Ovary (tissue), 9 donors: ENCODE measurements around the gene TBL1X. TPM values are rescaled to one million over a fixed set of nuclear protein-coding genes. Genes with fewer than 3 reads are reported as not detected.

Experiments used
- DNase-seq, 5 donors: peaks; one replicate each; pipeline ENCODE4 v3.0.0-alpha.2; 2019 to 2020
- H3K27ac ChIP-seq, 2 donors: fragments of 200-600 bp; one replicate each; pipeline versions ENCODE4 v1.5.1 to v1.8.0; 2019 to 2022
- H3K27me3 ChIP-seq: fragments of 200-600 bp; one replicate; pipeline ENCODE4 v1.8.0; 2022
- H3K36me3 ChIP-seq: fragments of 200-600 bp; sonication (generic); one replicate; pipeline ENCODE4 v1.5.1; 2019
- H3K4me1 ChIP-seq: one replicate; pipeline ENCODE4 v1.8.1; 2013; ENCODE audit warnings: mild to moderate bottlenecking, moderate library complexity; ENCODE audit not compliant: insufficient read depth
- H3K4me3 ChIP-seq: fragments of 200-600 bp; sonication (generic); one replicate; pipeline ENCODE4 v1.5.1; 2017
- H3K9me3 ChIP-seq, 2 donors: fragments of 200-600 bp in 1 of 2; sonication (generic) in 1 of 2; one replicate each; pipeline versions ENCODE4 v1.5.1 to v1.8.1; 2013 to 2019; ENCODE audit warnings: mild to moderate bottlenecking in 1 of 2, moderate library complexity in 1 of 2
- CTCF ChIP-seq, 3 donors: fragments of 450-650 bp in 2 of 3; fragments of 200-600 bp in 1 of 3; IDR thresholded peaks; one replicate each; pipeline versions ENCODE4 v1.5.1 to v1.8.0; 2016 to 2022; ENCODE audit warnings: antibody characterized with exemption in 3 of 3, mild to moderate bottlenecking in 1 of 3
- EP300 ChIP-seq: sonication (generic); formaldehyde crosslinking; IDR thresholded peaks from one replicate; pipeline ENCODE4 v1.6.1; 2017; ENCODE audit warnings: antibody characterized with exemption
- POLR2A ChIP-seq: fragments of 450-650 bp; IDR thresholded peaks from one replicate; pipeline ENCODE4 v1.6.1; 2017; ENCODE audit warnings: antibody characterized with exemption, mild to moderate bottlenecking, moderate library complexity
- WGBS, 3 donors: extraction: QIAGEN DNeasy Blood & Tissue Kit in 1 of 3; methylation state at CpG; one replicate each; pipeline versions ENCODE4 v1.1.5 to v1.1.7; 2013 to 2017; 5-methylcytosine and 5-hydroxymethylcytosine counted together
- intact Hi-C, 4 donors: fragments of 100-400 bp; cut with DNase I; formaldehyde crosslinking; loops; one replicate each; pipeline versions ENCODE4 v1.11.0 to v1.15.1; 2022 to 2023
- polyA plus RNA-seq, 2 donors: library from polyadenylated mRNA; stranded (reverse); fragments of 200-250 nt in 1 of 2; fragments of 350-450 nt in 1 of 2; fragmentation: Illumina TruSeq in 1 of 2; extraction: RNeasy Lipid Tissue Mini Kit (QIAGEN cat#74804) in 1 of 2; gene quantifications; one replicate each; pipeline ENCODE4 v1.2.3, GENCODE V29; 2013 to 2014
- total RNA-seq, 7 donors: library from RNA; depleted of rRNA in 2 of 7; stranded (reverse); fragments of >200 nt in 2 of 7; fragmentation: NEBNext Ultra II Directional in 3 of 7; extraction: Animal tissue kit (Norgen Biotek cat#: 25700) in 3 of 7; gene quantifications; one replicate each; pipeline versions ENCODE4 v1.1.0 to v1.2.4, GENCODE V29; 2016 to 2023
- donor health status: DM: no; HTN: no; CAD: no; lungs with moderate emphysema.
- donor health status: DM: no; HTN: no; CAD: no.
- donor health status: Bipolar disorder and iron deficiency.
- donor health status: DM: yes; HTN: yes; CAD: no.
- donor health status: DM: no; HTN: no; CAD: no.
- donor health status: DM: yes; HTN: yes; CAD: no.

The TBL1X gene
- total and polyA plus RNA-seq, 9 donors = 11.3 to 50.5 (median 32.0) TPM

- no peak for DNase-seq
- intact Hi-C loops = no loop called here
These were observed 54.8 kb downstream of the TBL1X start for GRCh38 chrX:9519546-9520216.

GRCh38 chrX:9520217-9520590, 55.3 kb downstream of the TBL1X start:
- TF ChIP-seq POLR2A = no peak
- TF ChIP-seq CTCF (IDR thresholded peaks at IDR 0.05) = no peak
- no peak for TF ChIP-seq EP300
- no peak overlapping the region for H3K27ac ChIP-seq

More at GRCh38 chrX:9519546-9520216, 54.8 kb downstream of the TBL1X start:
- Histone ChIP-seq H3K9me3 (no peaks in the 10 kb centered on the region), H3K4me1 (peaks cover 4% of the 10 kb centered on the region), H3K27me3 (no peaks in the 10 kb centered on the region), H3K27ac (no peak overlapping the region), H3K36me3 (no peaks in the 10 kb centered on the region), H3K4me3 (no peak overlapping the region)
- TF ChIP-seq CTCF (IDR thresholded peaks at IDR 0.05) (no peak), EP300 (no peak), POLR2A (no peak)
- 58 to 60% (median 60%) methylated on average over 8 of the region's 8 CpGs for WGBS, 3 donors

GRCh38 chrX:9522378-9523155, 57.7 kb downstream of the TBL1X start:
- Histone ChIP-seq H3K27me3 (no peaks in the 10 kb centered on the region), H3K9me3 (no peaks in the 10 kb centered on the region), H3K27ac (no peak overlapping the region), H3K4me1 (no peaks in the 10 kb centered on the region), H3K4me3 (no peak overlapping the region), H3K36me3 (no peaks in the 10 kb centered on the region)
- 60 to 71% (median 70%) methylated on average over 7 of the region's 7 CpGs for WGBS, 3 donors
- TF ChIP-seq POLR2A (no peak), CTCF (IDR thresholded peaks at IDR 0.05) (no peak), EP300 (no peak)
- DNase-seq = no peak
- intact Hi-C loops = no loop called here

More at GRCh38 chrX:9520217-9520590, 55.3 kb downstream of the TBL1X start:
- no peaks in the 10 kb centered on the region for H3K9me3 ChIP-seq
- H3K27me3 ChIP-seq = no peaks in the 10 kb centered on the region
- WGBS, 3 donors = 74 to 76% (median 76%) methylated on average over 6 of the region's 6 CpGs
- DNase-seq = no peak
- H3K4me1 ChIP-seq = peaks cover 2% of the 10 kb centered on the region
- H3K36me3 ChIP-seq = no peaks in the 10 kb centered on the region
- intact Hi-C loops = no loop called here
- no peak overlapping the region for H3K4me3 ChIP-seq

GRCh38 chrX:9525511-9526248, 60.8 kb downstream of the TBL1X start:
- no peak for DNase-seq
- intact Hi-C loops = loop anchor here in 1 of 4 donors (5.0 kb wide), 1 partner anchor 1392 kb away; no protein-coding TSS in a partner anchor
- Histone ChIP-seq H3K4me3 (no peak overlapping the region), H3K27me3 (no peaks in the 10 kb centered on the region), H3K9me3 (no peaks in the 10 kb centered on the region), H3K4me1 (no peaks in the 10 kb centered on the region), H3K36me3 (no peaks in the 10 kb centered on the region), H3K27ac (no peak overlapping the region)
- TF ChIP-seq EP300 (no peak), POLR2A (no peak), CTCF (IDR thresholded peaks at IDR 0.05) (no peak)
- 26 to 43% (median 40%) methylated on average over 8 of the region's 8 CpGs for WGBS, 3 donors
